GM19193 (cell line): ENCODE measurements around the gene WWOX.

Experiments used
- POLR2A ChIP-seq: IDR thresholded peaks from 4 replicates; pipeline ENCODE4 v1.6.1; 2011; ENCODE audit not compliant: insufficient read depth, insufficient read length; ENCODE audit errors: extremely low read depth

Gene WWOX

DNA sequence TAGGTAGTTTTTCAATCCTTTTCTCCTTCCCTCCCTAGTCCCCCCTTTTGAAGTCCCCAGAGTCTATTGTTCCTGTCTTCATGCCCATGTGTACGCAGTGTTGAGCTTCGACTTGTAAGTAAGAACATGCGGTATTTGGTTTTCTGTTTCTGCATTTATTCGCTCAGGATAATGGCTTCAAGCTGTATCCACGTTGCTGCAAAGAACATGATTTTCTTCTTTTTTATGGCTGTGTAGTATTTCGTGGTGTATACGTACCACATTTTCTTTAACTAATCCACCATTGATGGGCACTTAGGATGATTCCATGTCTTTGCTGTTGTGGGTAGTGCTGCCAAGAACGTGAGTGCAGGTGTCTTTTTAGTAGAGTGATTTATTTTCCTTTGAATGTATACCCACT lies 651.2 kb downstream of the WWOX start:
- TF ChIP-seq POLR2A: no peak

DNA sequence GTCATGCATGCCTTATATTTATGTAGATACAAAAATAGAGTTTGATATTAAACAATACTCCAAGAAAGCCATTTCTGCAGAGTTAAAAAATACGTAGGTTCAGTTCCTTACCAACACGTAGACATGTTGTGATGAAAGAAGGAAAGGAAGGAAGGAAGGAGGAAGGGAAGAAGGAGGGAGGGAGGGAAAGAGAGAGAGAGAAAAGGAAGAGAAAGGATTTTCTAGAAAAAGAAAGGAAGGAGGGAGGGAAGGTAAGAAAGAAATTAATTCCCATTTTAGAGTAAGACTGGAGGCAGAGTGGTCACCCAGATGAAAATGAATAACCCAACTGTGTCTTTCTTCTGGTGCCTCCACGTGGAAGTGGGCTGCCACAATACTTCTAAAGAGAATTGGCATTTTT lies 652.1 kb downstream of the WWOX start:
- TF ChIP-seq POLR2A: no peak

DNA sequence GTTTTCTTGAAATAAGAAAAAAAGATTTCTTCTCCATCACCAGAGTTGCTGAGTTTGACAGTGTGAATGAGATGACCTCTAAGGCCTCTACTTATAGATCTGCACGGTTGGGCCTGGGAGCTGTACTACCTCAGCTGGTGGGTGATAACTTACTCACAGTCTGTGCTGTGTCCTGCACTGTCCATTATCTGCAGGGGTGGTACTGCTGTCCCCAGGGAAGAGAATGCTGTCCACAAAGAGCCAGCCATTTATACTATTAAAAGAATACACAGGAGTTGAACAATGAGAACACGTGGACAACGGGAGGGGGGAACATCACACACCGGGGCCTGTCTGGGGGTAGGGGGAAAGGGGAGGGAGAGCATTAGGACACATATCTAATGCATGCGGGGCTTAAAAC lies 655.3 kb downstream of the WWOX start:
- no peak for TF ChIP-seq POLR2A

DNA sequence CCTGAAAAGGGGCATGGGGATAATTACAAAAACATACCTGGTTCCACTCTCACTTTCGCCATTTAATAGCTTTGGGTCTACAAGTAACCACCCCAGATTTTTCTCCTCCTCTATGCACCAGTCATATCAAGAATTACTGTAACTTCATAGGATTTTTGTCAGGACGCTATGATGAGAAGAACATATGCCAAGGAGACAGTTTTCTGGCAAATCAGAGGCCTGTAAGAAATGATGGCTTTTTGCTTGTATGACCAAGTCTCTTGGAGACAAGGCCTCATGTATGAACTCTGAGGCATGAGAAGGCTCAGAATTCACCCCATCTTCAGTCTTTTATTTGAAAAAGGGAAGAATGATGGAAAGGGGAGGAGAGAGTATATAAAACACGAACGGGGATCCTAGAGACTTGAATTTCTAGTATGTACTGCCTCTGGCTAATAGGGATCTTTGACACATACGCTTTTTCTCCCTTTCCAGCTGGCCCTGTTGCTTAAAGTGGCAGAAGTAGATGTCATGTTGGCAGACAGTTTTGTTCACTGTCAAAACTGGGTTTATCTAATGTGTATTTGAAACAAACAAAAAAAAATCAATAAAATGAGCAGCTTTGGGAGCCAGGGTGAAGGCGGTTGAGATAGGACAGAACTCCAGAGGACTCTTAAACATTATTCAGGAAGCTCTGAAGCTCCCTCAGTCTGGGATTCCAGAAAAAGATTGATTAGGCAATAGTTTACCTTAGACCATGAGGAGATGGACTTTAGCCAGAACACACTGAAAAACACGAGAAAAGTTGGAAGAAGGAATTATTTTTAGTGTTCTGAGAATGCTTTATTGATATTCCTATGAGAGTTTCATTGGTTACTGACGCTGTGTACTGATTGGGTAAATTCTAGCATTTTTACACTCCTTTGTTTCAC lies 656.6 kb downstream of the WWOX start:
- TF ChIP-seq POLR2A: no peak

DNA sequence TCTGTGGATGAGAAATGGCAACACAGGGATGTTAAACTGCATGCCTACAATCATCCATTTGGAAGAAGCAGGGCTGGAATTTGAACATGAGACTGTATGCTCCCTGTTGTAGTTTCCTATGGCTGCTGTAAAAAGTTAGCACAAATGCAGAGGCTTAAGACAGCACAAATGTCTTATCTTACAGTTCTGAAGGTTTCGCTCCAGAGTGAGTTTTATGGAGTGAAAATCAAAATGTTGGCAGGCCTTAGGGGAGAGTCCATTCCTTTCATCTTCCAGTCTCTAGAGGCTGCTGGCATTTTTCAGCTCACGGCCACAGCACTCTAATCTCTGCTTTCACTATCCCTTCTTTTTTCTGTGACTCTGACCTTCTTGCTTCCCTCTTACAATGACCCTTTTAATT lies 660.1 kb downstream of the WWOX start:
- no peak for TF ChIP-seq POLR2A

DNA sequence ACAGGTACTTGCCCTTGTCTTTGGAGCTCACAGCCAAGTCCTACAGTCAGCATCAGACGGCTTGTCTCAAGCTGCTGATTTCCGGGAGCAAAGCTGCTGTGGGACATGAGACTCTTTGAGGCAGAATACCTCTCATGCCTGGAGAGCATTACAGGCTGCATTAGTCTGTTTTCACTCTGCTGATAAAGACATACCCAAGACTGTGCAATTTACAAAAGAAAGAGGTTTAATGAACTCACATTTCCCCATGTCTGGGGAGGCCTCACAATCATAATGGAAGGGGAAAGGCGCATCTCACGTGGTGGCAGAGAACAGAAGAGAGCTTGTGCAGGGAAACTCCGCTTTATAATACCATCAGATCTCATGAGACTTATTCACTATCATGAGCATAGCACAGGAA lies 661.2 kb downstream of the WWOX start:
- TF ChIP-seq POLR2A: no peak

DNA sequence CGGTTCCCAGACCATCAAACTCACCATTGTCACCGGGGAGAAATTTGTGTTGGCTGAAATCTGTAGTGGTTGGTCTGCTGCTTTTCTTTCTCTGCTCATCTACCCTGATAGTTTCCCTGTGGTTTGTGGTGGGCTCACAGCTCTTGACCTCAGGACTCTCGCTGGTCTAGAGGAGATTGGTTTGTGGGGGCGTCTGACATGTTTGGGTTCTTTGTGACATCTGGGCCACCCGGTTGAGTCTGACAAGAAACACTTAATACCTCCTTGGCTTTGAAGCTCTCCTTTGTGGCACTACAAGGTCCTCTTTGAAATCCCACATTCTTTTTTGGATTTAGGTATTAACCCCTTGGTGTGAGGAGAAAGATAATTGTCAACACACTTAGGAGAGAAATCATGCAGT lies 662.0 kb downstream of the WWOX start:
- no peak for TF ChIP-seq POLR2A

DNA sequence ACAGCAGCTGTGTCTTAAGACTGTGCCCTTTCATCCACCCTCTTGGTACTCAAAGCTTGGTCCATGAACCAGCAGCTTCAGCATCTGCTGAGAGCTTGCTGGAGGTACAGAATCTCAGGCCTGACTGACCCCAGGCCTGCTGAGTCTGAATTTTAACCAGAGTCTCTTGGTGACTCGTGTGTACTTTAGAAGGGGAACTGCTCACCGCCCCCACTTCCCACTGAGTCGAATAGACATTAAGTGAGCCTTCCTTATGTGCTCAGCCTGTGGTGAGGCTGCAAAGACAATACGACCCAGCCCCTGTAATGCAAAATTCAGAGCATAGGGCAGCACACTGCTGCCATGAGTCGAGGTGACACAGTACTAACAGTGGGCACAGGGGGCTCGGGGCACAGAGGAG lies 662.8 kb downstream of the WWOX start:
- no peak for TF ChIP-seq POLR2A

DNA sequence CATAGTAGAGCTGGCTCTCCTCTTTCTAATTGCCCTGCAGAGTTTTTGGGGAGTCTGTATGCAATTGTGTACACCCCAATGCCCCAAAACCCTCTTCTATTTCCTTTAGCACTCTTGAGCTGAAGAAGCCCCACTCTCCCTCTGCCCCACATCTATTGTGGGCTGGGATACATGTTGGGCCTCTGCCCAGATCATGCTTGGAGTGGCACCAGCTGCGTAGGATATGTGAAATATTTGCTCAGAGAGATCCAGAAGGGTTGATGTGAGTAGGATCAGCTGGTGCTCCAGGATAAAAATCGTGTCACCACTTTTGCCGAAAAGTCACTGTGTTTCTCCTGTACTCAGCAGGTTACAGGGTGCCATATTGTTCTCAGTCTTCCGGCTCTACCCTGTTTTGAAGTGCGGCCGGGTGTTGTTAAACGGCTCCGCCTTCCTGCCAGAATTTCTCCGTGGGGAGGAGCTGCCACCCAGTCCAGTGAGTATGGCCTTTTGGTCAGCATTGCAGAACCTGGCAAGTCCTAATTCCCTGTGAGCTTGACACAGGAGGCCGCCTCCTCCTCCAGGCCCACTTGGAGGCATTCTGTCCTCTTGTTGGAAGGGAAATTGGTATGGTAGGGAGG lies 664.5 kb downstream of the WWOX start:
- TF ChIP-seq POLR2A: no peak

DNA sequence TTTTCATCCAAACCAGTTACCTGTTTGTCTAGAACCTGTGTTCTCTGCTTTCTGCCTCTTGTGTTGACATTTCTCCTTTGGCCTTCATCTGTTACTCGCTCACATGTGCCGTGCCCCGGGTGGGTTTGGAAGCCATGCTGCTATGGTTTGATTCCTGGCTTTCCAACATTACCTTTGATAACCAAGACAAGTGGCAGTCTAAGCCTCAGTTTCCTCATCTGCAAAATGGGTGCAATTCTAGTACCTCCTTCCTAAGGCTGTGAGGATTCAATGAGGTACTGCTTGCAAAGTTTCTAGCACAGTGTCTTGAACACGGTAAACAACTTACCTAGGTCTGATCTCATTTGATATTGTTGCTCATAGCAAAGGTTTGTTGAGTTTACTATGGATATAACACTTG lies 665.0 kb downstream of the WWOX start:
- no peak for TF ChIP-seq POLR2A

DNA sequence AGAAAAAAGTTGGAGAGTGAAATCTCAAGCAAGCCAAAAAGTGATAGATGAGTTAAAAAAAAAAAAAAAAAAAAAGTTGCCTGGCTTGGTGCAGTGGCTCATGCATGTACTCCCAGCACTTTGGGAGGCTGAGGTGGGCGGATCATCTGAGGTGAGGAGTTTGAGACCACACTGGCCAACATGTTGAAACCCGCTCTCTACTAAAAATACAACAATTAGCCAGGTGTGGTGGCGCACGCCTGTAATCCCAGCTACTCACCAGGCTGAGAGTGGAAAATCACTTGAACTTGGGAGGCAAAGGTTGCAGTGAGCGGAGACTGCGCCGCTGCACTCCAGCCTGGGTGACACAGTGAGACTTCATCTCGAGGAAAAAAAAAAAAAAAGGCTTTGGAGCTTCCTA lies 668.8 kb downstream of the WWOX start:
- no peak for TF ChIP-seq POLR2A

DNA sequence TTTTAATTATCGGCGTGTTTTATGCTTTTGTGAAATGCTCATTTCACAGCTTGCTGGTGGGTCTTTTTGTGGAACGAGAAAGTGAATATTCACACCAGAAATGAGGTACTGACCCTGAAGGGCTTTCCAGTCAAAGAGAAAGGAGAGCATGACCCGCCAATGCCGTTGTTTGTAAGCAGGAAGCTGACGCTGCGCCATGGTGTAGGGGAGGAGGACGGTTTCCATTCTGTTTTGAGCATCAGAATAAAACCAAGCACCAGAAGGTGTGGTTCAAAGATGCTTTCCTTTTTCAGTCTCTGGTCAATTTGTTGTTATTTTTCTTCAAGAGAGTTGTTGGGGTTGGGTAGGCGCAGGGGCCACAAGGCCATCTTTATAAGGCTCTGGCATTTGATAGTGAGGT lies 669.3 kb downstream of the WWOX start:
- TF ChIP-seq POLR2A: no peak

DNA sequence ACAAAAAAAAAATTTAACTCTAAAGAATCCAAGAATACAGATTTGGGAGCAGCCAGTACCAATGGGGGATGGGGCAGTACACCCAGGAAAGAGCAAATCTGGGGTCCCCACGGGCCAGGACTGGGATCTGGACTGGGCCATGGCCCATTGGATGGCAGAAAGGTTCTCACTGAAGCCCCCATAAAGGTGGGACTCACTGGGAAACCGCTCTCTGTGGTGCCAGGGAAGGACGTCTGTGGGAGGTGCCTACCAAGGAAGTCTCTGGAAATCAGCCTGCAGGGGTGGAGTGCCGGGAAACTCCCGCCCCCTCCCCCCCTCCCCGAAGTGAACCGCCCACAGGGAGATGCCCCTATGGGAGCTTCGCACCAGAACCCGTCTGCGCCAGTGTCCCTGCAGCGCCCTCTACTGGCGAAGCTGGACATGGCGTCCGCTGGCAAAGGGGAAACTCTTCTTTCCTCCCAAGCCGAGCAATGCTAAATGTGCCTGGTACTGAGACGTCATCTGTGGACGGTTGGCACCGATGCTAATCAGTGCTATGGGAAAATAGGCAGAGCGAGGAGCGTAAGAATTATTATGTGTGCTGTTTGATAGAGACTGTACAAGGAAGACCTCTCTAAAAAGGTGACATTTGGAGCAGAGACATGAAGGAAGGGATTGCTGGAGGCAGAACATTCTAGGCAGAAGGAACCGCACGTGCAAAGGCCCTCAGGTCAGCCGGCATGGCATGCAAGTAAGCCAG lies 671.1 kb downstream of the WWOX start:
- TF ChIP-seq POLR2A: no peak

DNA sequence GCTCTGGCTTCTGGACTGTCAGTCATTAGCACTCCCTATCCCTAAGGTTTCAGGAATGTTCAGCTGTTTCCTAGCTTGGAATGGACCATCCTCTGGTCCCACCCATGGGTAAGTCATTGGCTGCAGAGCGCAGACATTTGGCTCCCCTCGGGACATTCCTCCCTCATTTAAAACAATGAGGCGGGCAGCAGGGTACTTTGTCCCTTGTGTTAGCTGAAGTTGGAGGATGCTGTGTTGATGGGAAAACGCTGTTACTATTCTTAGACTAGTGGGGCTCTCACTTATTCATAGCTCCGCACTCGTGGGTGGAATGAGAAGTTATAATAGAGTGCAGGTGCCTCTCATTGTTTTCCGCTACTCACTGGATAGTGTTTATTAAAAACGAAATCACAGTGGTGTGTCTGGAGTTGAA lies 673.8 kb downstream of the WWOX start:
- TF ChIP-seq POLR2A: no peak

DNA sequence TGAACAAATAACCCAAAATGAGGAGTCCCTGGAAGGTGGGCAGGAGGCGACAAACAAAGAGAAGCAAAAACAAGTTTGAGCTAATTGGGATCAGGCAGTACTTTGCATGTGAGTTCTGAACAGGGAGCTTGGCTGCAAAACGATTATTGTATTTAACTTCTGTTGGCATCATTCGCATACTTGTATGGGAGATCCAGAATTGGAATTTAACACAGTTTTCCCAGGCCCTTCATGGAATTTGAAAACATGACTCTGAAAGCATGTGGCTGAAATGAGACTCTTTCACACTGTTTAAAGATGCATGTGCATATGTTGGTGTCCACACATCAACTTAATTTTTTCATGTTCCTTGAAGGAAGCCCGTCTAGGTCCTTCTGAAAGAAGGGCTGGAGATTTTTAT lies 674.3 kb downstream of the WWOX start:
- no peak for TF ChIP-seq POLR2A

DNA sequence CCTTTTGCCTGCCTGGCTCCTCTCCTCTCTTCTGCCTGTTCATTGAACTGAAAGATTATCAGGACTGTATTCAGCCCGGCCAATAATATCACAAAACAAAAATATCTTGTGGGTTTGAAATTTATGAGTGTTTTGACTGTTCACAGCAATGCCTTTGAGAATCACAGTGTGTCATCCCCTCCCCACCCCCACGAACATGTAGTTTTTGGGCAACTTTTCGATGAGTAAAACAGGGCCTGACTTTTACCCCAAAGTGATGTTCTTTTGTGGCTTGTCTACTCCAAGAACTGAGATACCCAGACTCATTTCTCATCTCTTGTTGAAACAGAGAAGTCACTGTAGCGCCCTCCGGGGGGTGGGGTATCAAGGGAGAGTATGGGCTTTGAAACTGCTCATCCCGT lies 675.7 kb downstream of the WWOX start:
- TF ChIP-seq POLR2A: no peak
